ENCODE results near the gene SBF2. TPM values are rescaled to one million over a fixed set of nuclear protein-coding genes. Genes with fewer than 3 reads are reported as not detected.
A peak's percentile ranks its signal among the peaks of the same experiment; 100 is the strongest.

The SBF2 gene
- total and polyA plus RNA-seq, 11 donors: 10.4 to 33.9 (median 20.9) TPM

DNA sequence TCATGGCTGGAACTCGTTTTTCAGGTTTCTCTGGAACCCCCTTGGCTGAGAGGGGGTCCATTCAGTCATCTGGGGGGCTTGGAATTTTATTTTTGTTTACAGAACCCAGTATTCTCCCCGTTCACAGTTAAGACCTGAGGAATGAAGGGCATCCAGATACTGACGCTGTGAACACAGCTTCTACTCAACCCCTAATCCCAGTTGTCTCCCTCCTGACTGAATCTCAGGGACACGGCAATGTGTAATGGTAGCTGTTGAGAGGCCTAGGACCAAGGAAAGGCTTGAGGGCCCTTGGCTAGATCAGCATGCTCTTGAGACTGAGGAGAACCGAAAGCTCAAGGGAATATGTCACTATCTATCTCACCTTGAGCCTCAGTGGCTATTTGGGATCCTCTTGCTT is 516.5 kb downstream of the SBF2 start:
- ATAC-seq: no peak
- Histone ChIP-seq H3K9me3 (no peaks in the 10 kb centered on the region), H3K36me3 (peaks cover 0 to 44% (median 33%) of the 10 kb centered on the region in 9 donors), H3K4me3 (no peak overlapping the region), H3K27ac (no peak overlapping the region), H3K27me3 (no peaks in the 10 kb centered on the region), H3K4me1 (peaks cover 0 to 17% (median 9%) of the 10 kb centered on the region in 12 donors)
- DNase-seq: no peak
- no peak for TF ChIP-seq CTCF (IDR thresholded peaks at IDR 0.05)
- no peak for TF ChIP-seq POLR2A (IDR thresholded peaks at IDR 0.05)
- intact Hi-C loops (cut with DNase I): no loop called here
- WGBS, 4 donors: 94 to 96% (median 95%) methylated on average over 5 of the region's 5 CpGs

- H3K27me3 ChIP-seq: no peaks in the 10 kb centered on the region
- H3K4me3 ChIP-seq: no peak overlapping the region
- no peak for TF ChIP-seq CTCF (IDR thresholded peaks at IDR 0.05)
- TF ChIP-seq POLR2A (IDR thresholded peaks at IDR 0.05): no peak
- H3K4me1 ChIP-seq: peaks cover 0 to 17% (median 9%) of the 10 kb centered on the region in 12 donors
- H3K36me3 ChIP-seq: peaks cover 0 to 40% (median 33%) of the 10 kb centered on the region in 9 donors
- no peak overlapping the region for H3K27ac ChIP-seq
- intact Hi-C loops (cut with DNase I): no loop called here
- DNase-seq: no peak
- no peaks in the 10 kb centered on the region for H3K9me3 ChIP-seq
- 79 to 91% (median 83%) methylated on average over 2 of the region's 2 CpGs for WGBS, 4 donors
- ATAC-seq: no peak
These were observed 517.0 kb downstream of the SBF2 start for GRCh38 chr11:9777066-9777465.

DNA sequence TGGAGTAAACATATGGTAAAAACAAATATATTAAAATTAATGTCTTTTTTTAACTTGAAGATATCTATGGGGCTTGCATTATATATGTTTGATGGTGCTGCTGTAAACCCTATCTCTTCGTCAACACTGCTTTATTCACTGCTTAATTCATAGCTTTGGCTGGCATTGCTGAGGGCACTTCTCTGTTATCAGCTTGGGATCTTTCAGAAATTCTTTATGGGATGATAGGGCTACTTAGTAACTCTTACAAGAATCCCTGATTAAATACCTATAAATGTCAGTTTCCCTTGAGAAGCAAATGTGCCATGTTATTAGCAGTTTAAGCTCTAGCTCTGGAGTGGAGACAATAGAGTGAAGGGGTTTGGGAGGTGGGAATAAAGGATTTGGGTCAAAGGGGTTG is 517.8 kb downstream of the SBF2 start:
- Histone ChIP-seq H3K9me3 (no peaks in the 10 kb centered on the region), H3K36me3 (peaks cover 0 to 33% (median 25%) of the 10 kb centered on the region in 9 donors), H3K4me1 (peaks cover 0 to 25% (median 10%) of the 10 kb centered on the region in 12 donors), H3K27ac (no peak overlapping the region), H3K4me3 (no peak overlapping the region), H3K27me3 (no peaks in the 10 kb centered on the region)
- DNase-seq: no peak
- TF ChIP-seq POLR2A (IDR thresholded peaks at IDR 0.05) (no peak), CTCF (IDR thresholded peaks at IDR 0.05) (no peak)
- intact Hi-C loops (cut with DNase I): no loop called here
- WGBS, 4 donors: 94 to 98% (median 96%) methylated on average over 1 of the region's 1 CpG
- no peak for ATAC-seq

GRCh38 chr11:9775398-9775779 is 518.6 kb downstream of the SBF2 start:
- intact Hi-C loops (cut with DNase I): no loop called here

More at GRCh38 chr11:9775398-9775779, 518.6 kb downstream of the SBF2 start:
- DNase-seq (no peak), ATAC-seq (peak in 1 of 4 donors; percentile 15)
- 21 to 53% (median 40%) methylated on average over 2 of the region's 2 CpGs for WGBS, 4 donors
- Histone ChIP-seq H3K27me3 (no peaks in the 10 kb centered on the region), H3K27ac (peak overlapping the region in 6 of 12 donors; percentile 3 to 64 (median 36)), H3K4me1 (peaks cover 0 to 33% (median 12%) of the 10 kb centered on the region in 12 donors), H3K9me3 (no peaks in the 10 kb centered on the region), H3K4me3 (no peak overlapping the region), H3K36me3 (peaks cover 0 to 26% (median 16%) of the 10 kb centered on the region in 9 donors)
- TF ChIP-seq CTCF (IDR thresholded peaks at IDR 0.05): no peak
- TF ChIP-seq POLR2A (IDR thresholded peaks at IDR 0.05): no peak
